HG02870 (cell line): ENCODE data around the gene MYH14.
"Not testable (repeated sequence)": the region's sequence is repeated elsewhere in the genome, so short reads cannot be mapped to it uniquely, and the experiment has no call there.

ENCODE experiments used
- ATAC-seq: cut with Tn5 transposase; IDR thresholded peaks from one replicate; pipeline ENCODE4 v1.9.1; 2021; ENCODE audit warnings: mild to moderate bottlenecking, moderate library complexity; ENCODE audit not compliant: unreplicated experiment

MYH14 gene

DNA sequence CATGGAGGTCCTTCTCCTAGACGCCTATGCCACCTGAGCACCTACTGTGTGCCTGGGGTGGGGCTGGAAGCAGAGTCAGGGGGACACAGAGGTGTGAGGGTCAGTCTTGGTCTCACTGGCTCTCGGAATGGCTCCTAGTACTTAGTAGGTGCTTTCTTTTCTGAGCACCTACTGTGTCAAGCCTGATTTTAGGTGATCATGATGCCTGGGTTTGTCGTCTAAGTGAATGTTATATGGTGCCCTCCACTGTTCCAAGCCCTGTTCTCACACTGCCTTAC, 20.0 kb downstream of the MYH14 start:
- no peak for ATAC-seq

DNA sequence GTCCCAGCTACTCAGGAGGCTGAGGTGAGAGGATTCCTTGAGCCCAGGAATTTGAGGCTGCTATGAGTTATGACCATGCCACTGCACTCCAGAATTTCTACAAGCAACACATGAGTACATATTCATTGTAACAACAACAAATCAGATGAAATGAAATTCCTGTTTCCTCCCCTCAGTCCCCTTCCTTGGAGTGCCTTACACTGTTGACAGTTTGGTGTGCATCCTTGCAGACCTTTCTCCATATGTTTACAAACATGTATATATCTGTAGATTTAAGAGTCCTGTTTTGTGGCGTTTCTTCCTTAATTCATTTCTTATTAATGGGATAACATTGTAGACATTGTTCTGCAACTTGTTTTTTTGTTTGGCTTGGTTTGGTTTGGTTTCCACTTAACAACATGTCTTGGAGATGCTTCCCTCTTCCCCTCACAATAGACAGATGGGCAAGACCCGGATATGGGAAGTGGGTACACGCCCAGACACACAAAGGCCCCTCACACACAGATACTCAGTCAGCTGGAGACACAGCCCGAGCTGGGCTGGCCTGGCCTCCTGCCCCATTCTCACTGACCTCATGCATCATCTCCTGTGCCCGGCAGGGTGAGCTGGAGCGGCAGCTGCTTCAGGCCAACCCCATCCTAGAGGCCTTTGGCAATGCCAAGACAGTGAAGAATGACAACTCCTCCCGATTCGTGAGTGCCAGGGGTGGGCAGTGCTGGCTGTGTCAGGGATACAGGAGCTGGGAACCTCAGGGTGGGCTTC, 21.7 kb downstream of the MYH14 start:
- no peak for ATAC-seq

DNA sequence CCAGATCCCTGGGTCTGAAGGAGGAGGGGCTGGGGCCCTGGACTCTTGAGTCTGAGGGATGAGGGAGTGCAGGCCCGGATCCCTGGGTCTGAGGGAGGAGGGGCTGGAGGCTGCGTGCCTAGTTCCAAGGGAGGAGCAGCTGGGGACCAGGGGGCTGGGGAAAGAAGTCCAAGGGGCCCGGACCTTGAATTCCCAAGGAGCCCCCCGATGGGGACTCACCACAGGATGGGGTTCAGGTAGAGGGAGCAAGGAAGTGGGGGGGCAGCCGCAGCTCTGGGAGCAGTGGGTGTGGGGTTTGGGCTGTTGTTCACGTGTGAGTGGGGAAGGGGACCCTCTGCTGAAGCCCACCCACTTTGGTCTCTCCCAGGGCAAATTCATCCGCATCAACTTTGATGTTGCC, 23.1 kb downstream of the MYH14 start:
- ATAC-seq = no peak

GRCh38 chr19:50228153-50228552, 24.7 kb downstream of the MYH14 start:
- ATAC-seq = not testable (repeated sequence)

GRCh38 chr19:50230379-50231351, 27.2 kb downstream of the MYH14 start:
- ATAC-seq = no peak

DNA sequence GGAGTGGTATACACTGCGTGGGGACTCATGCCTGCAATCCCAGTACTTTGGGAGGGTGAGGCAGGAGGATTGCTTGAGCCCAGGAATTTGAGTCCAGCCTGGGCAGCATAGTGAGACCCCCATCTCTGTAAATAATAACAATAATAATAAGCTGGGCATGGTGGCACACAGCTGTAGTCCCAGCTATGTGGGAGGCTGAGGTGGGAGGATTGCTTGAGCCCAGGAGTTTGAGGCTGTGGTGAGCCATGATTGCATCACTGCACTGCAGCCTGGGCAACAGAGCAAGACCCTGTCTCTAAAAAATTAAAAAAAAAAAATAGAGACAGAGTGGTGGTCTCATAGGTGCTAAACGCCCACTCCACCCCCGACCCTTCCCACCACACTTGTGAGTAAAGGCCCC, 28.0 kb downstream of the MYH14 start:
- not testable (repeated sequence) for ATAC-seq

GRCh38 chr19:50231821-50232220, 28.4 kb downstream of the MYH14 start:
- ATAC-seq = no peak

GRCh38 chr19:50232600-50232999, 29.2 kb downstream of the MYH14 start:
- ATAC-seq = no peak

- no peak for ATAC-seq
Observed at GRCh38 chr19:50233308-50233910, 30.0 kb downstream of the MYH14 start.

GRCh38 chr19:50237493-50237892, 34.1 kb downstream of the MYH14 start:
- not testable (repeated sequence) for ATAC-seq

DNA sequence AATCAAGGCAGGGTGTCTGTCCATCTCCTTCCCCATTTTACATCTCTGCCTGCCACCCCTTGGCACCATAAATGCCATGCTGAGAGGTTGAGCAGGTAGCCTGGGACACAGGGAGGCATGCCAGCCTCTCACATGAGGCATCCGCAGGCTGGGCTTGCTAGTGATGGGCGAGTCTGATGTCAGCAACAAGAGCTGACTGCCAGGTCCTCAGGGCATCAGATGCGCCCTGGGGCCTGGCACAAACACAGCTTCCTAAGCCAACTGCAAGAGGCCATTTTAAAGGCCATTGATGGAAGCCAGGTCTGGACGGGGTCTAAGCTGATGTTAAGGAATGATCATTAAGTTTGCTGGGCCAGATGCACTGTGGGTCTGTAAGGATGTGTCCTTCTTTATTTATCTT, 34.6 kb downstream of the MYH14 start:
- ATAC-seq = no peak

DNA sequence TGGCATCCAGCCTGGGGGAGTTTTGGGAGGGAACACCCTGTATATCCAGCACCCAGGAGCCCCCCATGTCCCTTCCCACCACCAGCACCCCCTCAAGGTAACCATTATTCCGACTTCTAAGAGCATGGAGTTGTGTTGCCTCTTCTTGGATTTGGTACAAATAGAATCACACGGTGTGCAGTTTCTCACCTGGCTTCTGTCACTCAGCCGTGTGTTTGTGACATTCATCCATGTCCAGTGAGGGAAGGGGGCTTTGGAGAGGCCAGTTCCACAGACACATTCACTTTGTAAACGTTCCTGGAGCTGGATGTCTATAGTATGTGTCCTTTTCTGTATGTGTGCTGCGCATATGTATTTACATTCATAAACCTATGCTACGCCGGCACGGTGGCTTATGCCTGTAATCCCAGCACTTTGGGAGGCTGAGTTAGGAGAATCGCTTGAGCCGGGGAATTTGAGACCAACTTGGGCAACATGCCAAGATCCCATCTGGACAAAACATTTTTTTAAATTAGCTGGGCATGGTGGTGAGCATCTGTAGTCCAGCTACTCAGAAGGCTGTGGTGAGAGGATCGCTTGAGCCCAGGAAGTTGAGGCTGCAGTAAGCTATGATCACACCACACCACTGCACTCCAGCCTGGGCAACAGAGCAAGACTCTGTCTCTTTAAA, 36.6 kb downstream of the MYH14 start:
- no peak for ATAC-seq

DNA sequence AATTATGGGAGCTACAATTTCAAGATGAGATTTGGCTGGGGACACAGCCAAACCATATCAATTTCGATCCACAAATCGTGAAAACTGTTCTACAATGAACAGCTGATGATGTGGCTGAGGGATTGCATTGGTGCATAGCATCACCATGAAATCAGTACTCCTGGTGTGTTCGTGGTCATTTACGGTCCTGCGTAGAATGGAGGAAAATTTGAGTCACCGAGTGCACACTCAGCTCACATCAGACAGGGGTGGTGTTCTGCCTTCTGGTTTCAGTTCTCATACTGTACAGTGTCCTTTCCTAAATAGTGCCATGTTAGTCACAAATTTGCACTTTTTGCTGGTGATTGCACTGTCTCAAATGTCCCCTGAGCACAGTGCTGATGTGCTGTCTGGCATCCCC, 39.2 kb downstream of the MYH14 start:
- no peak for ATAC-seq

GRCh38 chr19:50244695-50245094, 41.3 kb downstream of the MYH14 start:
- no peak for ATAC-seq

DNA sequence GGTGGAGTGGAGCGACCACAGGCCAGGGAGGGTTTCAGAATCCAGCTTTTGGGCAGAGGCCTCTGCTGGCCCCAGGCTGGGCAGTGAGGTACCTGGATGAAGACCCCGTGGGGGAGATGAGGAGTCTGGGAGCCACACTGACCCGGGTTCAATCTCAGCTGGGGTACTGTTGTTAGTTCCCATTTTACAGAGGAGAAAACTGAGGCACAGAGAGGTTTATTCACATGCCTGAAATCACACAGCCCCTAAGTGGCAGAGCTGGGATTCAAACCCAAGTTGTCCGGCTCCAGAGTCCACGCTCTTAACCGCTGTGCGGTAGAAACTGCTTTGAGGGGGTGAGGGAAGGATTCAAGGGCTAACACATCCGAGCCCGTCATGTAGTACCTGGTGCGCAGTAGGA, 45.0 kb downstream of the MYH14 start:
- ATAC-seq = no peak

GRCh38 chr19:50248826-50249225, 45.4 kb downstream of the MYH14 start:
- ATAC-seq = no peak

GRCh38 chr19:50249636-50250035, 46.2 kb downstream of the MYH14 start:
- no peak for ATAC-seq

- no peak for ATAC-seq
Observed at GRCh38 chr19:50250450-50251136, 47.2 kb downstream of the MYH14 start.

GRCh38 chr19:50252111-50252886, 48.9 kb downstream of the MYH14 start:
- no peak for ATAC-seq

GRCh38 chr19:50252887-50253268, 49.5 kb downstream of the MYH14 start:
- ATAC-seq = no peak
